Esophagus muscularis mucosa (tissue), 4 donors: ENCODE results near the gene CD63. TPM values are rescaled to one million over a fixed set of nuclear protein-coding genes. Genes with fewer than 3 reads are reported as not detected.

Experiments
- DNase-seq: peaks from one replicate; pipeline ENCODE4 v3.0.0-alpha.2; 2017; ENCODE audit errors: extremely low spot score
- H3K27ac ChIP-seq, 4 donors: fragments of 200-600 bp; sonication (generic); replicated peaks in 1 of 4; 1 replicate in 3 of 4; 2 replicates in 1 of 4; pipeline ENCODE4 v1.5.1; 2016 to 2019; ENCODE audit warnings: mild to moderate bottlenecking in 1 of 4
- H3K27me3 ChIP-seq, 4 donors: fragments of 200-600 bp; sonication (generic); one replicate each; pipeline versions ENCODE4 v1.5.1 to v1.6.0; 2016 to 2019
- H3K36me3 ChIP-seq, 4 donors: fragments of 200-600 bp; sonication (generic); one replicate each; pipeline ENCODE4 v1.5.1; 2016 to 2019
- H3K4me1 ChIP-seq, 4 donors: fragments of 200-600 bp; sonication (generic); one replicate each; pipeline ENCODE4 v1.5.1; 2016 to 2019
- H3K4me3 ChIP-seq, 4 donors: fragments of 200-600 bp; sonication (generic); 1 replicate in 2 of 4; 2 replicates in 2 of 4; pipeline ENCODE4 v1.5.1; 2016 to 2019; ENCODE audit warnings: mild to moderate bottlenecking in 4 of 4, moderate library complexity in 1 of 4
- H3K9me3 ChIP-seq, 4 donors: fragments of 200-600 bp; sonication (generic); 1 replicate in 3 of 4; 2 replicates in 1 of 4; pipeline ENCODE4 v1.5.1; 2016 to 2019
- EP300 ChIP-seq: sonication (generic); formaldehyde crosslinking; IDR thresholded peaks from one replicate; pipeline ENCODE4 v1.6.1; 2017; ENCODE audit warnings: antibody characterized with exemption
- POLR2A ChIP-seq: fragments of 450-650 bp; IDR thresholded peaks from one replicate; pipeline ENCODE4 v1.6.1; 2017; ENCODE audit warnings: antibody characterized with exemption, moderate library complexity, mild to moderate bottlenecking, low read depth
- POLR2AphosphoS5 ChIP-seq, 2 donors: sonication (generic); formaldehyde crosslinking; IDR thresholded peaks; one replicate each; pipeline ENCODE4 v1.6.1; 2017; ENCODE audit warnings: antibody characterized with exemption in 2 of 2
- WGBS: methylation state at CpG from one replicate; pipeline ENCODE4 v1.1.5; 2018; 5-methylcytosine and 5-hydroxymethylcytosine counted together
- intact Hi-C: fragments of 100-400 bp; cut with DNase I; formaldehyde crosslinking; loops from one replicate; pipeline ENCODE4 v1.15.1; 2023
- total RNA-seq, 4 donors: library from RNA; depleted of rRNA; stranded (reverse); fragments of >200 nt; gene quantifications; one replicate each; pipeline versions ENCODE4 v1.1.0 to v1.2.1, GENCODE V29; 2016
- TF ChIP-seq, protein P1 (sequence below), 3 experiments: fragments of 200-600 bp in 2 of 3; fragments of 450-650 bp in 1 of 3; sonication (generic) in 2 of 3; IDR thresholded peaks; one replicate each; pipeline ENCODE4 v1.5.1; 2017 to 2019; ENCODE audit warnings: antibody characterized with exemption in 3 of 3, mild to moderate bottlenecking in 2 of 3, moderate library complexity in 1 of 3

The CD63 gene
- total RNA-seq, 4 donors from 2014 or later, result 742 to 1,177 (median 845) TPM

DNA sequence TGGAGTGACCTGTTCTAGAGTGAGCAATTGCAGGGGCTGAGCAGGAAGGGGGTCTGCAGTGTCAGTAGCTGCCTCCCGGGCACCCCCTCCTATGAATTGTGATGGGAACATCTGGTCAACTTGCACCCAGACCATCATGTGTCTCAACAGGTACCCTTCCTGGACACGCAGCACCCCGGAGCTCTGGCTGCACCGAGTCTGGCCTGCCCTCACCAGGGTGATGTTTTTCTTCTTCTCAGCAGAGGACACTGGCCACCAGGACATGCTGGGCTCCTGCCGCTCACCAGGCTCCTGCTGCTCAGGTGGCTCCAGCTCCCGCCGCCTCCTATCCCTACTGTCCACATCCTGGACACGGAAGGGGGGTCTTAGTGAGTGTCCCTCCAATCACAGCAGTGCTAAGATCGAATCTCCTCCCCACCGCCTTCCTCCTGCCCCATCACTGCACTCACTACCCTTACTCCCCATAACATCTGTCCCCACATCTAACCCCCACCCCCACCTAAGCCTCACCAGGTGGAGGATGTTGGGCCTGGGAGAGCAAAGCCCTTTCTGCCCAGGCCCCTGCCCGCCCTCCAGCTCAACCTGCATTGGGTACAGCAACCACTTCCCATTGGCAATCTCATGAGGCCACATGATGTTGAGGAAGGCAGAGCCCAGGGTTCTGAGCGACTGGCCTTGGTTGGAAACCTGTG, 36.0 kb downstream of the CD63 start:
- DNase-seq, result no peak
- Histone ChIP-seq H3K27ac (no peak overlapping the region), H3K36me3 (peaks cover 67 to 81% (median 79%) of the 10 kb centered on the region in 4 donors), H3K4me3 (no peak overlapping the region), H3K9me3 (no peaks in the 10 kb centered on the region), H3K27me3 (no peaks in the 10 kb centered on the region), H3K4me1 (no peaks in the 10 kb centered on the region)
- TF ChIP-seq, protein P1, sequence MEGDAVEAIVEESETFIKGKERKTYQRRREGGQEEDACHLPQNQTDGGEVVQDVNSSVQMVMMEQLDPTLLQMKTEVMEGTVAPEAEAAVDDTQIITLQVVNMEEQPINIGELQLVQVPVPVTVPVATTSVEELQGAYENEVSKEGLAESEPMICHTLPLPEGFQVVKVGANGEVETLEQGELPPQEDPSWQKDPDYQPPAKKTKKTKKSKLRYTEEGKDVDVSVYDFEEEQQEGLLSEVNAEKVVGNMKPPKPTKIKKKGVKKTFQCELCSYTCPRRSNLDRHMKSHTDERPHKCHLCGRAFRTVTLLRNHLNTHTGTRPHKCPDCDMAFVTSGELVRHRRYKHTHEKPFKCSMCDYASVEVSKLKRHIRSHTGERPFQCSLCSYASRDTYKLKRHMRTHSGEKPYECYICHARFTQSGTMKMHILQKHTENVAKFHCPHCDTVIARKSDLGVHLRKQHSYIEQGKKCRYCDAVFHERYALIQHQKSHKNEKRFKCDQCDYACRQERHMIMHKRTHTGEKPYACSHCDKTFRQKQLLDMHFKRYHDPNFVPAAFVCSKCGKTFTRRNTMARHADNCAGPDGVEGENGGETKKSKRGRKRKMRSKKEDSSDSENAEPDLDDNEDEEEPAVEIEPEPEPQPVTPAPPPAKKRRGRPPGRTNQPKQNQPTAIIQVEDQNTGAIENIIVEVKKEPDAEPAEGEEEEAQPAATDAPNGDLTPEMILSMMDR (IDR thresholded peaks at IDR 0.05), result no peak
- TF ChIP-seq EP300, result no peak
- TF ChIP-seq POLR2AphosphoS5 (IDR thresholded peaks at IDR 0.05), result no peak
- no peak for TF ChIP-seq POLR2A
- intact Hi-C loops, result no loop called here
- 97% methylated on average over 9 of the region's 12 CpGs for WGBS

DNA sequence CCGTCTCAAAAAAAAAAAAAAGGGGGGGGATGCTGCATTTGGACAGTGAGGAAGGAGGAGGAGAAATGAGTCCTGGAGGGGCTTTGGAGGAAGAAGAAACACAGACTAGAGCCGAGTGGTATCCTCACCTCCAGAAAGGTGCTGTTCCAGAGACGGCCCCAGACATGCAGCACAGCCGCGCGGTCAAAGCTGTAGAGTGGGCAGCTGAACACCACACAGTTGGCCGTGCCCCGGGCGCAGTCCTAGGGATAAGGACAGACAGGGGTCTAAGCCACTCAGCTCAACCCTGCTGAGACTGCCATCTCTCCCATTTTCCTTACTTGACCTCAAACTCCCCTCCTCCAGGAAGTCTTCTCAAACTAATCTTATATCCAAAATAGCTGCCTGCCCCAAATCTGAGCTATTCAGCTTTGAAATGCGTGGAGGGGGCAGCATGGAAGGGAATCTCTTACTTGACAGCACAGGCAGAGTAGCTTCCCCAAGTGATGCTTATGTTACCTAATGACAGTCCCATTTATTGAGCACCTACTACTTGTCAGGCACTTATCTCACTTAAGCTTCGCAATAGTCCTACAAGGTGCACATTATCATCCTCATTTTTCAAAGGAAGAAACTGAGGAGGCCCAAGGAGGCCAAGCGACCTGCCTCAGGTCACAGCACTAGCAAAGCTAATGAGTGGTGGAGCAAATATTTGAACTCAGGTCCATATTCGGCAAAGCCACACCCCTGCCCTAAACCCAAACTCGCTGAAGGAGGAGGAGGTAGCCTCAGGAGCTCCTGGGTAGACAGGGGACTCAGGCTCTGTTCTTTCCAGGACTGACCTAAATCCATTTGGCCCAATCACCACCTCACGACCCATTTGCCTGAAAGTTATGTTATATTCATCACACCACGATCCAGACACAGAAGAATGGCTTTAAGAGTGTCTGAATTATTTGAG, 39.8 kb downstream of the CD63 start:
- H3K9me3 ChIP-seq, result no peaks in the 10 kb centered on the region
- intact Hi-C loops, result no loop called here
- TF ChIP-seq POLR2A (no peak), POLR2AphosphoS5 (IDR thresholded peaks at IDR 0.05) (no peak), EP300 (no peak)
- TF ChIP-seq, protein P1 (IDR thresholded peaks at IDR 0.05), result no peak
- no peak for DNase-seq
- peaks cover 47 to 77% (median 65%) of the 10 kb centered on the region in 4 donors for H3K36me3 ChIP-seq
- H3K4me3 ChIP-seq, result no peak overlapping the region
- H3K4me1 ChIP-seq, result no peaks in the 10 kb centered on the region
- WGBS, result 87% methylated on average over 16 of the region's 16 CpGs
- H3K27ac ChIP-seq, result no peak overlapping the region
- H3K27me3 ChIP-seq, result no peaks in the 10 kb centered on the region

DNA sequence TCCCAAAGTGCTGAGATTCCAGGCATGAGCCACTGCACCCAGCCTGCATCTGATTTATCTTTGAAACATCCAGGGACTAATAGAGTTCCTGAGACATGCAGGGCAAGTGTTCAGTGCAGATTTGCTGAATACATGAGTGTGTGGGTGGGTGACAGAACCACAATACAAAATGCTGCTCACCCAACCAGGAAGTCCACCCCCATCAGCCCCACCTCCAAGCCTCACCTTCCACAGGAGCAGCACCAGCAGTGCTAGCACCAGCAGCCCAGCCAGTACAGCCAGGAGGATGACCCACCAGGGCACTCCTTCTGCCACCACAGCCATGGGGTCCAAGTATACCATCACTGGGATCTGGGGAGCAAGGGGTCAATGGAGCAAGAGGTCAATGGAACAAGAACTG, 41.1 kb downstream of the CD63 start:
- Histone ChIP-seq H3K27ac (no peak overlapping the region), H3K4me3 (no peak overlapping the region), H3K36me3 (peaks cover 36 to 64% (median 53%) of the 10 kb centered on the region in 4 donors), H3K27me3 (no peaks in the 10 kb centered on the region), H3K4me1 (no peaks in the 10 kb centered on the region), H3K9me3 (no peaks in the 10 kb centered on the region)
- intact Hi-C loops, result no loop called here
- TF ChIP-seq, protein P1 (IDR thresholded peaks at IDR 0.05), result no peak
- TF ChIP-seq POLR2AphosphoS5 (IDR thresholded peaks at IDR 0.05) (no peak), POLR2A (no peak), EP300 (no peak)
- no peak for DNase-seq

DNA sequence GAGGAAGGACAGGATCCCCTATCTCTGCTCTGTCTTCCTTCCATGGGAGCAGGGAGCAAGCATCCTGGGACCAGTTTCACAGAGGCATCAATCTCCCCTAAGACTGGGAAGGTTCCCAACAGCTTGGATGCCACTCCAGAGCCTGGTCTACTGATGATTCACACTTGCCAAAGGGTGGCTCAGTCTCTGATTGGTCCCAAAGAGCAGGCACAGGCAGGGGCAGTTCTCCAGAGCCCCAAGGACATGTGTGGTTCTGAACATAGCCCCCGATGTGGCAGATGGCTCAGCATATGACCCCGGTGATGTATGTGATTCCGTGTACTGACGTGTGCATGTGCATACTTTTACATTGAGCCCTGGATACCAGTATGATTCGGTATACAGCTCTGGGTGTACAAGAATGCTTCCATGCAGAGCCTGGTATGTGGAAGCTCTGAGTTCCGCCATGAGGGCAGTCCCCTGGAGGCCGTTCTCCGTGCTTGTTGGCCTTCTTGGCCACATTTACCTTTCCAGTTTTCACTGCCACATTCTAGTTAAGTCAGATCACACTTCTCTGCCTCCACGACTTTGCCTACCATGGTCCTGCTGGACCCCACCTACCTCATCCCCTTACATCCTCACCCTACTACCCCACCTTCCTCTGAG, 42.3 kb downstream of the CD63 start:
- H3K4me1 ChIP-seq, result peaks cover 6 to 8% (median 7%) of the 10 kb centered on the region in 4 donors
- intact Hi-C loops, result no loop called here
- no peak for DNase-seq
- no peaks in the 10 kb centered on the region for H3K9me3 ChIP-seq
- no peaks in the 10 kb centered on the region for H3K27me3 ChIP-seq
- 77% methylated on average over 6 of the region's 9 CpGs for WGBS
- TF ChIP-seq EP300 (no peak), POLR2A (no peak), POLR2AphosphoS5 (IDR thresholded peaks at IDR 0.05) (no peak)
- TF ChIP-seq, protein P1 (IDR thresholded peaks at IDR 0.05), result no peak
- no peak overlapping the region for H3K4me3 ChIP-seq
- peaks cover 27 to 52% (median 40%) of the 10 kb centered on the region in 4 donors for H3K36me3 ChIP-seq
- H3K27ac ChIP-seq, result no peak overlapping the region
